HepG2 (cell line): ENCODE data around the gene NTM. TPM values are rescaled to one million over a fixed set of nuclear protein-coding genes. Genes with fewer than 3 reads are reported as not detected.

Experiments used
- ATAC-seq: fragments of 200-7000 bp; cut with Tn5 transposase; 3 replicates; pipeline ENCODE4 v1.9.1; 2020; ENCODE audit warnings: mild to moderate bottlenecking, moderate library complexity
- BruUV-seq: library from RNA; stranded (reverse); fragments of 400-500 nt; replicated peaks from 2 replicates; lab custom pipeline; 2021; lab: Mats Ljungman, UMichigan
- CTCF ChIA-PET: fragments of 300-600 bp; formaldehyde crosslinking; extraction: SDS; loops from one replicate; lab custom pipeline; 2021; ENCODE audit warnings: low total read pairs, inconsistent platforms, low intra/inter-chr PET ratio; lab: Yijun Ruan, JAX
- POLR2A ChIA-PET: fragments of 350-600 bp; sonication (Branson Sonifier 250); formaldehyde crosslinking; loops from one replicate; lab custom pipeline; 2020; ENCODE audit warnings: antibody characterized with exemption, inconsistent platforms; lab: Yijun Ruan, JAX
- DNase-seq: peaks from one replicate; pipeline ENCODE4 v3.0.0-alpha.2; 2015; ENCODE audit warnings: low spot score
- FAIRE-seq: peaks from 3 replicates; lab custom pipeline; 2011; peaks lifted over from hg19 to GRCh38; lab: Jason Lieb, UNC
- H2AFZ ChIP-seq: one replicate; pipeline ENCODE4 v1.6.1; 2011; ENCODE audit warnings: low read length, inconsistent platforms
- H3K27ac ChIP-seq: fragments of 300-600 bp; 3 replicates; pipeline ENCODE4 v1.8.0; 2011; ENCODE audit warnings: mixed run types, mild to moderate bottlenecking, mixed read lengths, low read length, inconsistent platforms; ENCODE audit not compliant: insufficient read depth; ENCODE audit errors: extremely low read length
- H3K27me3 ChIP-seq, 2 experiments: fragments of 200-600 bp in 1 of 2; 2 replicates in 1 of 2; 3 replicates in 1 of 2; pipeline versions ENCODE4 v1.6.0 to v1.8.0; 2011; ENCODE audit warnings: low read length in 2 of 2, mild to moderate bottlenecking in 2 of 2, moderate library complexity in 2 of 2, inconsistent platforms in 1 of 2; ENCODE audit not compliant: insufficient read depth in 2 of 2, control insufficient read depth in 1 of 2
- H3K36me3 ChIP-seq, 2 experiments: fragments of 200-600 bp in 1 of 2; replicated peaks in 1 of 2; 2 replicates in 1 of 2; 3 replicates in 1 of 2; pipeline versions ENCODE4 v1.5.1 to v1.8.0; 2011; ENCODE audit warnings: low read length in 2 of 2, inconsistent platforms in 1 of 2; ENCODE audit not compliant: insufficient read depth in 2 of 2, control insufficient read depth in 1 of 2
- H3K4me1 ChIP-seq: 2 replicates; pipeline ENCODE4 v1.5.1; 2012; ENCODE audit warnings: low read length, inconsistent platforms; ENCODE audit not compliant: insufficient read depth
- H3K4me2 ChIP-seq: 2 replicates; pipeline ENCODE4 v1.6.0; 2011; ENCODE audit warnings: low read depth, low read length, inconsistent platforms
- H3K4me3 ChIP-seq, 3 experiments: fragments of 200-600 bp in 1 of 3; sonication (generic), shearing (Covaris generic) in 1 of 3; replicated peaks in 1 of 3; 2 replicates each; pipeline ENCODE4 v1.5.1; 2011 to 2016; ENCODE audit warnings: low read length in 3 of 3, inconsistent platforms in 2 of 3, low read depth in 2 of 3, mild to moderate bottlenecking in 2 of 3, control low read depth in 1 of 3, mixed read lengths in 1 of 3; ENCODE audit not compliant: insufficient read depth in 1 of 3
- H3K79me2 ChIP-seq: one replicate; pipeline ENCODE4 v1.6.1; 2011; ENCODE audit warnings: low read length, inconsistent platforms; ENCODE audit not compliant: insufficient read depth
- H3K9ac ChIP-seq: 2 replicates; pipeline ENCODE4 v1.6.0; 2011; ENCODE audit warnings: mild to moderate bottlenecking, low read depth, low read length, inconsistent platforms; ENCODE audit not compliant: insufficient read depth
- H3K9me3 ChIP-seq: 2 replicates; pipeline ENCODE4 v1.5.1; 2012; ENCODE audit warnings: mild to moderate bottlenecking, low read length
- H4K20me1 ChIP-seq: 2 replicates; pipeline ENCODE4 v1.6.0; 2011; ENCODE audit warnings: inconsistent platforms, mild to moderate bottlenecking, low read length, moderate library complexity; ENCODE audit not compliant: insufficient read depth
- GABPB1 ChIP-seq: IDR thresholded peaks from 2 replicates; pipeline ENCODE4 v1.6.1; 2016; ENCODE audit warnings: mild to moderate bottlenecking, missing genetic modification reagents, moderate library complexity, missing compliant biosample characterization
- MED1 ChIP-seq: sonication (generic); formaldehyde crosslinking; IDR thresholded peaks from 2 replicates; pipeline ENCODE4 v1.4.0; 2020; ENCODE audit warnings: missing genetic modification reagents
- SNAPC5 ChIP-seq: sonication (generic); formaldehyde crosslinking; IDR thresholded peaks from 2 replicates; pipeline ENCODE4 v1.8.1; 2023; ENCODE audit warnings: mild to moderate bottlenecking, missing genetic modification reagents, borderline replicate concordance
- THAP8 ChIP-seq: sonication (generic); formaldehyde crosslinking; IDR thresholded peaks from 2 replicates; pipeline ENCODE4 v1.5.1; 2020; ENCODE audit warnings: missing genetic modification reagents, mild to moderate bottlenecking, borderline replicate concordance
- THAP9 ChIP-seq: sonication (generic); formaldehyde crosslinking; IDR thresholded peaks from 2 replicates; pipeline ENCODE4; 2020; ENCODE audit warnings: missing genetic modification reagents, mild to moderate bottlenecking, borderline replicate concordance
- ZNF333 ChIP-seq: sonication (generic); formaldehyde crosslinking; IDR thresholded peaks from 2 replicates; pipeline ENCODE4 v1.4.0; 2020; ENCODE audit warnings: mild to moderate bottlenecking, missing genetic modification reagents, borderline replicate concordance
- ZNF446 ChIP-seq: sonication (generic); formaldehyde crosslinking; IDR thresholded peaks from 2 replicates; pipeline ENCODE4 v1.5.0; 2020; ENCODE audit warnings: mild to moderate bottlenecking, missing genetic modification reagents
- ZNF484 ChIP-seq: sonication (generic); formaldehyde crosslinking; IDR thresholded peaks from 2 replicates; pipeline ENCODE4 v1.5.1; 2020; ENCODE audit warnings: mild to moderate bottlenecking, low read depth, missing genetic modification reagents, borderline replicate concordance
- WGBS: methylation state at CpG from one replicate; pipeline ENCODE4 v1.1.6; 2017; ENCODE audit warnings: low lambda C conversion rate; 5-methylcytosine and 5-hydroxymethylcytosine counted together
- in situ Hi-C: cut with HindIII; loops from 2 replicates; pipeline ENCODE4 v1.10.0; 2017; ENCODE audit warnings: low pct_unique_long_range_greater_than_20kb; ENCODE audit not compliant: extremely low pct_ligation_motif_present
- intact Hi-C: fragments of 100-400 bp; cut with micrococcal nuclease; formaldehyde crosslinking; loops from one replicate; pipeline ENCODE4 v1.10.0; 2022; ENCODE audit not compliant: unreplicated experiment
- polyA plus RNA-seq, 8 experiments: library from polyadenylated mRNA; depleted of rRNA in 3 of 8; stranded (reverse) in 7 of 8; unstranded in 1 of 8; fragments of >200 nt; fragmentation: Illumina TruSeq in 4 of 8; extraction: Trizol in 4 of 8; gene quantifications; 2 replicates each; pipeline versions ENCODE4 v1.2.1 to v1.2.3, GENCODE V29; 2011 to 2016; ENCODE audit warnings: low read depth in 4 of 8, missing spikeins in 1 of 8, mixed read lengths in 1 of 8; ENCODE audit not compliant: insufficient read depth in 1 of 8
- total RNA-seq, 5 experiments: library from RNA; depleted of rRNA; stranded (reverse); fragments of >200 nt; fragmentation: Illumina TruSeq; extraction: Trizol; gene quantifications; 2 replicates each; pipeline ENCODE4 v1.2.3, GENCODE V29; 2016; ENCODE audit warnings: low read depth in 1 of 5

NTM gene
- total and polyA plus RNA-seq, 2 of the 13 experiments (the other 11 are each of a cell fraction or from before 2014, with no cell fraction given) = not detected

- Histone ChIP-seq H2AFZ (no peak overlapping the region), H3K9me3 (peaks cover 18% of the 10 kb centered on the region), H4K20me1 (no peaks in the 10 kb centered on the region), H3K9ac (no peak overlapping the region), H3K4me2 (no peak overlapping the region), H3K4me1 (no peaks in the 10 kb centered on the region), H3K27ac (no peak overlapping the region), H3K36me3 (no peaks in the 10 kb centered on the region), H3K4me3 (no peak overlapping the region), H3K27me3 (no peaks in the 10 kb centered on the region), H3K79me2 (no peaks in the 10 kb centered on the region)
- BruUV-seq = no TSS peak
- ATAC-seq (no peak), DNase-seq (no peak), FAIRE-seq (no peak)
- CTCF ChIA-PET = no interaction called here
- TF ChIP-seq SNAPC5 (CRISPR knock-in tag) = no peak
- no peak for TF ChIP-seq MED1
- TF ChIP-seq ZNF484 = no peak
- TF ChIP-seq THAP8 (CRISPR knock-in tag) = no peak
- TF ChIP-seq ZNF333 (CRISPR knock-in tag) = no peak
- no peak for TF ChIP-seq ZNF446 (CRISPR knock-in tag)
- TF ChIP-seq THAP9 (CRISPR knock-in tag) = no peak
- TF ChIP-seq GABPB1 (CRISPR knock-in tag) = no peak
- in situ Hi-C loops (no loop called here), intact Hi-C loops (no loop called here)
- POLR2A ChIA-PET = no interaction called here
- WGBS = 0% methylated on average over 1 of the region's 1 CpG
Observed at GRCh38 chr11:132075447-132075846, 705.0 kb downstream of the NTM start.
